Right atrium auricular region (tissue), 2 donors: ENCODE data around the gene P2RY11. TPM values are rescaled to one million over a fixed set of nuclear protein-coding genes. Genes with fewer than 3 reads are reported as not detected.

Experiments
- DNase-seq: peaks from one replicate; pipeline ENCODE4 v3.0.0-alpha.2; 2019; ENCODE audit warnings: low spot score
- H3K27ac ChIP-seq, 2 donors: fragments of 200-600 bp; sonication (generic); 1 replicate in 1 of 2; 2 replicates in 1 of 2; pipeline ENCODE4 v1.5.1; 2016 to 2019
- H3K27me3 ChIP-seq, 2 donors: fragments of 200-600 bp; sonication (generic); one replicate each; pipeline versions ENCODE4 v1.5.1 to v1.6.0; 2017 to 2019
- H3K36me3 ChIP-seq: fragments of 200-600 bp; sonication (generic); one replicate; pipeline ENCODE4 v1.5.1; 2016
- H3K4me1 ChIP-seq, 2 donors: fragments of 200-600 bp; sonication (generic); one replicate each; pipeline versions ENCODE4 v1.5.1 to v1.6.0; 2017 to 2019
- H3K4me3 ChIP-seq, 2 donors: fragments of 200-600 bp; sonication (generic); 1 replicate in 1 of 2; 2 replicates in 1 of 2; pipeline ENCODE4 v1.5.1; 2017 to 2019; ENCODE audit warnings: mild to moderate bottlenecking in 1 of 2, moderate library complexity in 1 of 2
- H3K9me3 ChIP-seq, 2 donors: fragments of 200-600 bp; sonication (generic); one replicate each; pipeline ENCODE4 v1.5.1; 2019
- CTCF ChIP-seq, 2 donors: fragments of 200-600 bp; sonication (generic); IDR thresholded peaks; one replicate each; pipeline ENCODE4 v1.5.1; 2019; ENCODE audit warnings: antibody characterized with exemption in 2 of 2
- total RNA-seq, 2 donors: library from RNA; depleted of rRNA; stranded (reverse); fragments of >200 nt; gene quantifications; one replicate each; pipeline ENCODE4 v1.1.0, GENCODE V29; 2016

The P2RY11 gene
- total RNA-seq, 2 donors from 2014 or later, result 0.30 to 3.9 TPM

GRCh38 chr19:10085641-10086590 is 25.6 kb upstream of the P2RY11 start, which contains the start of gene SHFL:
TSS of gene SHFL (plus strand) at chr19:10086317. CDS start at chr19:10086428, 111 bp downstream.
- H3K4me1 ChIP-seq, result peaks cover 0 to 10% of the 10 kb centered on the region in 2 donors
- peak within 1 kb of the TSS; percentile 78 to 93 for H3K4me3 ChIP-seq
- H3K27ac ChIP-seq, result peak within 1 kb of the TSS; percentile 89 to 90
- peaks cover 8% of the 10 kb centered on the region for H3K36me3 ChIP-seq
- no peaks in the 10 kb centered on the region for H3K9me3 ChIP-seq
- no peaks in the 10 kb centered on the region for H3K27me3 ChIP-seq
- peak; percentile 61 for DNase-seq
- no peak for TF ChIP-seq CTCF (IDR thresholded peaks at IDR 0.05)

GRCh38 chr19:10086591-10087192 is 24.8 kb upstream of the P2RY11 start:
- H3K4me1 ChIP-seq, result peaks cover 0 to 10% of the 10 kb centered on the region in 2 donors
- H3K9me3 ChIP-seq, result no peaks in the 10 kb centered on the region
- H3K27me3 ChIP-seq, result no peaks in the 10 kb centered on the region
- H3K4me3 ChIP-seq, result peak overlapping the region; percentile 78 to 93
- H3K27ac ChIP-seq, result peak overlapping the region; percentile 89 to 90
- TF ChIP-seq CTCF (IDR thresholded peaks at IDR 0.05), result no peak
- peaks cover 13% of the 10 kb centered on the region for H3K36me3 ChIP-seq
- no peak for DNase-seq

- Histone ChIP-seq H3K4me3 (peak overlapping the region in 1 of 2 donors; percentile 93), H3K27me3 (no peaks in the 10 kb centered on the region)
- no peak for DNase-seq
Observed at GRCh38 chr19:10087296-10088061, 24.0 kb upstream of the P2RY11 start.

GRCh38 chr19:10088949-10089554 is 22.4 kb upstream of the P2RY11 start:
- peaks cover 13% of the 10 kb centered on the region for H3K36me3 ChIP-seq

More at GRCh38 chr19:10087296-10088061, 24.0 kb upstream of the P2RY11 start:
- Histone ChIP-seq H3K27ac (peak overlapping the region; percentile 89 to 90), H3K9me3 (no peaks in the 10 kb centered on the region), H3K36me3 (peaks cover 13% of the 10 kb centered on the region), H3K4me1 (peaks cover 0 to 10% of the 10 kb centered on the region in 2 donors)
- no peak for TF ChIP-seq CTCF (IDR thresholded peaks at IDR 0.05)

More at GRCh38 chr19:10088949-10089554, 22.4 kb upstream of the P2RY11 start:
- Histone ChIP-seq H3K9me3 (no peaks in the 10 kb centered on the region), H3K4me3 (no peak overlapping the region), H3K4me1 (peaks cover 0 to 10% of the 10 kb centered on the region in 2 donors), H3K27me3 (no peaks in the 10 kb centered on the region), H3K27ac (no peak overlapping the region)
- TF ChIP-seq CTCF (IDR thresholded peaks at IDR 0.05), result no peak
- DNase-seq, result no peak
